SK-N-MC (cell line): ENCODE measurements around the gene DCUN1D4.

ENCODE experiments used
- EZH2 ChIP-seq: fragments of 200-600 bp; sonication (generic); IDR thresholded peaks from one replicate; pipeline ENCODE4 v1.6.1; 2017; ENCODE audit warnings: antibody characterized with exemption
- POLR2AphosphoS5 ChIP-seq: IDR thresholded peaks from 2 replicates; pipeline ENCODE4 v1.6.1; 2012; ENCODE audit warnings: mild to moderate bottlenecking, low read depth, low read length, borderline replicate concordance

DNA sequence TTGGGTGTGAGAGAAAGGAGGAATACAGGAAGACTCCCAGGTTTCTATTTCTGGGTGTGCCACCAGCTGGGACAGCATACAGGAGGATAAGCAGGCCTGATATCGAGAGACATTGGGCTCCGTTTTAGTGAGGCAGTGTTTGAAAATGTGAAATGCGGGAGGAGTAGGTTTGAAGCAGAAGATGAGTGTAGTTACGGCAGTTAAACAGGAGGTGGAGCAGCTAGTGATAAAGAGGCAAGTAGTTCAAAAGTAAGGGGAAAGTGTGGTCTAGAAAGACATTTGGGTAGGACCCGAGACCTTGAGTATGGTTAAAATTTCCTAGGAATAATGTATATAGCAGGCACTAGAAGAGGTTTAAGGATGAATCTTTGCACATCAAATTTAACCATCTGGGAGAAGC is 42.4 kb downstream of the DCUN1D4 start:
- no peak for TF ChIP-seq EZH2
- no peak for TF ChIP-seq POLR2AphosphoS5
